ENCODE measurements around the gene GALNT12.

Gene GALNT12, protein sequence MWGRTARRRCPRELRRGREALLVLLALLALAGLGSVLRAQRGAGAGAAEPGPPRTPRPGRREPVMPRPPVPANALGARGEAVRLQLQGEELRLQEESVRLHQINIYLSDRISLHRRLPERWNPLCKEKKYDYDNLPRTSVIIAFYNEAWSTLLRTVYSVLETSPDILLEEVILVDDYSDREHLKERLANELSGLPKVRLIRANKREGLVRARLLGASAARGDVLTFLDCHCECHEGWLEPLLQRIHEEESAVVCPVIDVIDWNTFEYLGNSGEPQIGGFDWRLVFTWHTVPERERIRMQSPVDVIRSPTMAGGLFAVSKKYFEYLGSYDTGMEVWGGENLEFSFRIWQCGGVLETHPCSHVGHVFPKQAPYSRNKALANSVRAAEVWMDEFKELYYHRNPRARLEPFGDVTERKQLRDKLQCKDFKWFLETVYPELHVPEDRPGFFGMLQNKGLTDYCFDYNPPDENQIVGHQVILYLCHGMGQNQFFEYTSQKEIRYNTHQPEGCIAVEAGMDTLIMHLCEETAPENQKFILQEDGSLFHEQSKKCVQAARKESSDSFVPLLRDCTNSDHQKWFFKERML

DNA sequence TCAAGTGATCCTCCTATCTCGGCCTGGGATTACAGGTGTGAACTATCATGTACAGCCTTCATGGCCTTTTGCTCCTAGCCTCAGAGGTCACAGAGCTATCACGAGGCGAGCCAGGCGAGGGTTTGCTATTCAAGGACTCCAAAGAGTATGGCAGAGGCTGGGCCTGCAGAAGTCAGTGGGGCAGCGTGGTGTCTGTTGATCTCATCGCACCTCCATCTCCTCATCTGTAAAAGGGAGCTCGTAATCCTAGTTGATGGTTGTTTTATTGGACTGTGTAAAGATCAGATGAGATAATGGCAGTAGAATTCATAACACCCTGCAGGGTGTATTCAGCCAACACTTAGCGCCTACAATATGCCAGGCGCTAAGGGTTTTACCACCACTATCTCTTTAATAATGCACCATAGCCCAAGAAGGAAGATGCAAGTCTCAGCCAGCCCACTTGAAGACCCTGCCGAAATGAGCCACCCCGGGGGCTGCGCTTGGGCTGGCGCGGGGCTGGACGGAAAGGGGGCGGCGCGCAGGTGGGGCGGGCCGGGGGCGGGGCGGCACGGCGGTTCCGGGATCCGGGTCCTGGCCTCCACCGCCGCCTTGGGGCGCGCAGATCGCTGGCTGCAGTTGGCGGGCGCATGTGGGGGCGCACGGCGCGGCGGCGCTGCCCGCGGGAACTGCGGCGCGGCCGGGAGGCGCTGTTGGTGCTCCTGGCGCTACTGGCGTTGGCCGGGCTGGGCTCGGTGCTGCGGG lies at the start of gene GALNT12:
Gene GALNT12 (plus strand): TSS at position 601 of the 744 bp plus-strand sequence. CDS start 29 bp downstream, at position 630.
- peak; percentile 49 for DNase-seq

DNA sequence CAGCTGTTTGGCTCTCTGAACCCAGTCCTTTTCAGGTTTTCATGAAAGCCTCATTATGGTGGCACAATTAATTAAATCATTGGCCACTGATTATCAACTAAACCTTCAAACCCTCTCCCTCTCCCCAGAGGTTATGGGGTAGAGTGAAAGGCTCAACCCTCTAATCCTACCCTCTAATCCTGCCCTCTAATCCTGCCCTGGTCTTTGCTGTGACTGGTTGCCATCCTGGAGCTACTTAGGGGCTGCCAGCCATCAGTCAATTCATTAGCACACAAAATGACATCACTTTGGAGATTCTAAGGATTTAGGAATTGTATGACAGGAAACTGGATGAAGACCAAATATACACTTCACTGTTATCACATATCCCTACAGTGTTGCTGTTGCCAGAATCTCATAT lies 47.2 kb upstream of the GALNT12 start:
- DNase-seq: no peak

DNA sequence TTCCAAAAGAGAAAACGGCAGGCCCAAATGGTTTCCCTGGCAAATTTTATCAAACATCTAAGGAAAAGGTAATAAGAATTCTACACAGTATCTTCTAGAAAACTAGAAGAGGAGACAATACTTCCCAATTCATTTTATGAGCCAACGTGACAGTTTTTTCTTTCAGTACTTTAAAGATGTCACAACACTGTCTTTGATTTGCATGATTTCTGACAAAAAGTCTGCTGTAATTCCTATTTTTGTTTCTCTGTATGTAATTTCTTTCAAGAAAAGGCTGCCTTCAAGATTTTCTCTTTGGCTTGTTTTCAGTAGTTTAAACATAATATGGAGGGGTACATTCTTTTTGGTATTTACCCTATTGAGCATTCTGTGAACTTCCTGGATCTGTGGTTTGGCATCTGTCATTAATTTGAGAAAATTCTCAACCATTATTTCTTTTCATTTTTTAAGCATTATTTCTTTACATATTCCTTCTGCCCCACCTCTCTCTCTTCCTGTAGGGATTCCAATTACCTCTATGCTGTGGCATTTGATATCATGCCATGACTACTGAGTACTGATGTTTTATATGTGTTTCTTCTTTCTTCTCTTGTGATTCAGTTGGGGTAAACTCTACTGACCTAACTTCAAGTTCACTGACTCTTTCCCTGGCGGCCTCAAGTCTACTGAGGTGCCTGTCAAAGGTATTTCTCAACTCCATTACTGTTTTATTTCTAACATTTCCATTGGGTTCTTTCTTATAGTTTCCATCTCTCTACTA lies 43.3 kb upstream of the GALNT12 start:
- no peak for DNase-seq

DNA sequence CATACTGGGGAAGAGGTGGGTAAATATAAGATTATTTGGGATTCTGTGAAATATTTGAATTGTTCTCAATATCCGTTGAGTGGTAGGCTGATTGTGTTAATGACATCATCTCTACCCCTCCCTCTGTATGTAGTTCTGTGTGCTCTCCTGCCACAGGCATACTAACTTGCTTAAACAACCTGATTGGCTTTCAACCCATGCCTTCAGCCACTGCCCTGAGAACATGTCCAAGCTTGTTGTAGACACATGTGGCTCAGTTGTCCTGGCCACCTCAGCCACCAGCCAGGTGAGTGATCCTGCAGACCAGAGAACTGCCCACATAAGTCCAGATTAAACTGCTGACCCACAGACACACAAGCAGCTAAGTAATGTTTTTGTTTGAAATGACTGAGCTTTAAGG lies 42.2 kb upstream of the GALNT12 start:
- DNase-seq: no peak

DNA sequence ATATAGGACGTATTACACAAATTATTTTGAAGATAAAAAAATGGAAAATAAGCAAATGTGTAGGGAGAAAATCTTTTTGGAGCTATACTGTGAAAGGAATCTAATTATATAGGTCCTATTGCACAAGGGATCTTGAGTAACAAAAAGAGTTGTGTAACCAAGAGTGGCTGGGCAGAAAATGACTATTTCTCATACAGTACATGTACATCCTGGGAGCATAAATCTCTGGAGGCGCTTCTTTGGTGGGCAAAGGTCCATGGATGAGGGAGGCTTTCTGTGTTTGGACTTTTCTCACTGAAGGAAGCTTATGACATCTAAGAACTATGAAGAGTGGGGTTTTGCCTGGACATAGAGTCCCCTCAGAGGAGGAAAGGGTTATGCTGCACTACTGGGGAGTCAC lies 40.9 kb upstream of the GALNT12 start:
- no peak for DNase-seq

DNA sequence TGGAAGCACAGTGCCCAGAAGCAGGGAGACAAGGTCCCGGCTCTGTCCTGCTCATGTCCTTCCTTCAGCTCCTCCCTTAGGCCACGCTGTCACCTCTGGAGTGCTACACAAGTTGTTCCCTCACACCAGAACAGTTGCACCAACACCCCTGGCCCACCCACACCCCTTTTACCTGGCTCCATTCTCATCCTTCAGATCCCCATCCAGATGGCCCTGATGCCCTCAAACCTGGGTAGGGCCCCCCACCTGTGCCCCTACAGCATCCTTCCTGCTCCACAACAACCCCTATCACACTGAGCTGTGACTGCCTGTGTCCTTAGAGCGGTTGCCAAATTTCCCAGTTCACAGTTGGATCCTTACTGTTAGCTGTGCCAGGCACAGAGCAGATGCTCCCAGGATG lies 40.3 kb upstream of the GALNT12 start:
- no peak for DNase-seq

DNA sequence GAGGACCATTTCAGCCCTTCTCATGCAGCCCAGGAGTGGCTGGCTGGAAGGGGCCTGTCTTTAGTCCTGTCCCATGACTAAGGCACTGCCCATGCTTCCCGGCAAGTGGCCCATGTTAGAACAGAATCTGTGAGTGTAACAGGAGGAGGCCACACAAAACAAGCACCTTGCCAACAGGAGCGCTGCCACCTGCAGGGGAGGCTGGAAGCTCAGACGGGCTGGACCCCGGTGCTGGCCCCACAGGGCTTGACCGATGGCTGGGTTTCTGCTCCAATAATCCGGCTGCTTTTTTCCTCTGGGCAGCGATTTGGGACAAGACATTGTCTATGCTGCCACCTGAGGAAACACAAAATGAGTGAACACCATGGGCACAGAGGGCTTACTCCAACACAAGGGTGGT lies 39.6 kb upstream of the GALNT12 start:
- no peak for DNase-seq

DNA sequence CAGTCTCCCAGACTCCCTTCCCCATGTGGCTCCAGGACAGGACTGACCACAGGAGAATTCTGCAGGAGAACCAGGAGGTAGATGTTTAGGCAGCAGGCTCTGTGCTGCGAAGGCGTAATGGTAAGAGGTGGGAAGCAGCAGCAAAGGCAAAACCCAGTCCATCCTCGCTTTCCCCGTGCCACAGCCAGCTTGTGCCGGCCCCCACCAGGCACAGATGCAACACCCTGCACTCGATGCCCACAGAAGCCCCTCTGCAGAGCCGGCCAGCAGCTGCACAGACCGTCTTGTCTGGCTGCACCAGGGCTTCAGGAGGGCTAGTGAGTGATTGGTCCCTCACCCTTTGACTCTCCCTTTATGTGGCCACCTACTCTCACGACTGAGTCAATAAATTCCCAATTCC lies 39.1 kb upstream of the GALNT12 start:
- DNase-seq: no peak

DNA sequence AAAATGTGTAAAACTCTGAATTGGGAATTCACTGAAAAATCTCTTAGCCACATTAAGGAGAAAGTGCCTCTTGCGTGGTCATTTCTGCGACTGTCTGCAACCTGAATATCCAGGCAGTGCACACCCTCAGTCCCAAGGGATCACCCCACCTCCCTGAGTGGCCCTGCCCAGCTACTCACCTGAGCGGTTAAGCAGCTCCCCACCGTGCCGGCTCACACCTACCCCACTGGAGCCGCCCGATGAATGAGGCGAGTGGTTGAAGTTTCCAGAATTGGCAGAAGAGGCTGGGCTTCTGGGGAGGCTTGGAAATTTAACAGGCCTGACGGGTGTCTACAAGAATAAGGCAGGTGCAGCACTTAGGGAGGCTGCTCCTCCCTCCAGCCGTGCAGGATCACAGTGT lies 36.8 kb upstream of the GALNT12 start:
- DNase-seq: no peak

DNA sequence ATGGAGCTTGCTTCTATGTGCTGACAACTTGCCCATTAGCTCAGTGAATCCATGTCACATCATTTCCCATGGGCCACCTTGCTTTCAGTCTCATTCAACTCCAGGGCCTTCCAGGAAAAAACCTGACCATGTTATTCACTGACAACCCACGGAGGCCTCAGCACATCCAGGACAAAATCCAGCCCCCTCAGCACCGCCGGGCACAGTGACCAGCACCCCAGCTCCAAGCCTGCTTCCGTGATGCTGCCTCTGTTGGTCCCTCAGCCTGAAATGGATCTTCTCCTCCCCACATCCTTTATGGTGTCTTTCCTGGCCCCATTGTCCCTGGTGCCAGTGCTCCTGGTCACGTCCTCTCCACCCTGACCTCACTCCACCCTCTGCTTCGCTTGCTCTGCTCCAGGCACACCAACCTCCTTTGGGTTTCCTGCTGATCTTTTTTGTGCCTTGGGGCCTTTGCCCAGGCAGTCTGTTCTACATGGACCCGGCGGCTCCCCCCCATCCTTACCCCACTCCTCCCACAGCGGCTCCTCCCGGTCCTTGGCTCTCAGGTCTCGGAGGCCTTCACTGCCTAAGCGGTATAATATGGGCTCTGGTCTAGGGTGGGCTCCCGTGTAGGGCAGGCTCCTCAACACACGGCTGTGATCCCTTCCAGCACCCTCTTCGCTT lies 36.1 kb upstream of the GALNT12 start:
- DNase-seq: no peak

DNA sequence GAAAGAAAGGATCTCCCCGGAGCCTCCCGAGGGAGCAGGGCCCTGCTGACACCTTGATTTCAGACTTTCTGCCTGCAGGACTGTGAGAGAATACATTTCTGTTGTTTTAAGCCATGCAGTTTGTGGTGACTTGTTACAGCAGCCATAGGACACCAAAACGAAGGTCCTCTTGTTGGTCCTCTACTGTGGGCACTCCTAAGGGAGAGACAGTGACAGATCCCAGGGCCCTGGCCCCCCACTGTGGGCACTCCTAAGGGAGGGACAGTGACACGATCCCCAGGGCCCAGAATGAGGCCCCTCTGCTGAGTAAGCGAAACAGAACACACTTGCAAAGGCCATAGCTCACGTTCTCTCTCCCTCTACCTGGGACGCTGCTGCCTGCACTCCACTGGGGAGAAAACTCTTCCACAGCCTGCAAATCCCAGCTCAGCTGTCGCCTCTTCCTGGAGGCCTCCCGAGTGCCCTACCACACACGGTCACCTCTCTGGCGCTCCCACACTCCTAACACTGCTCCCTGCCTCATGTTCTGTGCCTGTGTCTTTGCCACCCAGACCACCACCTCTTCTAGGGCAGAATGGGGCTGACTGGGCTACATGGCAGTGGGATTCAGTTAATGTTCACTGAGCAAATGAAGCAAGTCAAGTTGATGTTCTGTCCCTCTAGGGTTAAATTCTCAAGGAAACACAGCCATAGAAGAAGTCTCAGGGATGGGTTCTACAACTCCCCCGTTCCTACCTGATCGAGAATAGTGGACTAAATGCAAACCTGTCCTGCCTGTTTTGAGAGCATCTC lies 34.9 kb upstream of the GALNT12 start:
- DNase-seq: no peak

DNA sequence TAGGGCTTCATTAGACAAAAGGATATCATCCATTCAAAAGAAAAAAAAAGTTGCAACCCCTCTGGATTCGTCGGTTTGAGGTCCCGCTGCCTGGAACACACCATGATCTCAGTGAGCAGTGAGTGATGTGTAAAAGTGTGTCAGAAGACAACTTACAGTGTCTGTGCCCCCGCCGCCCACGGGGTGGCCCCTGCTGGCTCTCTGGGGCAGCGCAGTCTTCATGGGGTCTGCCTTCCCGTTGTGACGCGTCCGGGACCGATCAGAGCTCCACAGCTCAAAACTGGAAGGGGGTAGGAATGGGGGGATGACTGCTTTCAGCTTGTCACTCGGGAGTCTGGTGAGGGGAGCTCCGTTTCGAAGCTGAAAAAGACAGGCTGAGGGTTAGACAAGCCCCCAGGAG lies 33.7 kb upstream of the GALNT12 start:
- no peak for DNase-seq

DNA sequence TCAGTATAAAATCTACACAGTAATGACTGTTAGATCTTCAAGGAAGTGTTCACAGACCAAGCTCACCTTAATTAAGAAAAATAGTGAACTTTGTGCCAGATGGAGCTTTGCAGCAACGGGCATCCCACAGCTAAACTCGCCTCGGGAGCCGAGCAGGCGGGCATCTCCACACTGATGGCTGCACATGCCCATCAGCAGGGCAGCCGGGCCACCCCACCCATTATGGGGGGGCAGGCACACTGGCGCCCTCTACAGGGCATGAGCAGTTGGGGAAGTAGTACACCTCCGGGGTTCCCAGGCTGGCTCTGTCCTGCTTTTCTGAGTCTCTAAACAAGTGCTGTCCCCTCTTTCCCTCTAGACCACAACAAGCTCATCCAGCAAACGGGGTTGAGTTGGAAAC lies 32.7 kb upstream of the GALNT12 start:
- DNase-seq: no peak

DNA sequence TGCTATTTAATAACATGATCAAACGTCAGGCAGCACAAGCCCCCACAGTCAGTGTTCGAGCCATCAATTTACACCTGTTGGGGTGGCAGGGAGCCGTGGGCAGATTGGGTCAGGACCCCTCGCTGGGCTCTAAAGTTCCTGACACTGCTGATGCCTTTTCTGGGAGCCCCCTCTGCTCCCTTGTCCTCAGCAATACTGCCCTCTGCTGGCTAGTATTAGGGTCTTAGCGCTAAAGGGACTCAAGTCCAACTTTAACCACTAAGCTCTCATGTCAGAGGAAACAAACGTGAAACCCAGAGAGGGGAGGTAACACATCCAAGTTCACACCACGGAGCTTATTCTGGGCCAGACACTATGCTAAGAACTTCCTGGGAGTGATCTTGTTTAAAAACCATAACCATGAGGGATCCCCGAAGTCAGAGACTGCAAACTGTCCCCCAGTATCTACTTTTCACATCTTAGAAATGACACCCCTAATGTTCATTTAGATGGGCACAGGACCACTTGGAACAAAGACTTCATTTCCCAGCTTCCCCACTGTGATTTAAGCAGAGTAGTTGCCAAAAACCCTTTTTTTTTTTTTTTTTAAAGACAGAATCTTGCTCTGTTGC lies 31.5 kb upstream of the GALNT12 start:
- peak; percentile 67 for DNase-seq

DNA sequence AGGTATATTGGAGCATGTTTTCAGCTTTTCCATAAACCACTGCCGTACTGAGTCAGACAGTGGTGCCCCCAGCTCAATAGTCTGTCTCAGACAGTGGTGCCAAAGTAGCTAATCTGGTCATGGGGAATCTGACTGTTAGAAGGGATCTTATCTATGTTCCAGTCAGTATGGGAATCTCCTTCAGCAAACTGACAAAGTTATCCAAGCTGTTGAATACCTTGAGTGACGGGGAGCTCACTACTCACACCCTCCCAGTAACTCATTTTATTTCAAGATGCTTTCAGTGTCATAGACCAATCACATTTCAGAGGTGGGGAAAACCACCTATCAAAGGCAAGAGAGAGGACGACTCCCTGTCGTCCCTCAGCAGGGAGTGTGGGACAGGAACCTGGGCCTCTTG lies 29.9 kb upstream of the GALNT12 start:
- DNase-seq: no peak

DNA sequence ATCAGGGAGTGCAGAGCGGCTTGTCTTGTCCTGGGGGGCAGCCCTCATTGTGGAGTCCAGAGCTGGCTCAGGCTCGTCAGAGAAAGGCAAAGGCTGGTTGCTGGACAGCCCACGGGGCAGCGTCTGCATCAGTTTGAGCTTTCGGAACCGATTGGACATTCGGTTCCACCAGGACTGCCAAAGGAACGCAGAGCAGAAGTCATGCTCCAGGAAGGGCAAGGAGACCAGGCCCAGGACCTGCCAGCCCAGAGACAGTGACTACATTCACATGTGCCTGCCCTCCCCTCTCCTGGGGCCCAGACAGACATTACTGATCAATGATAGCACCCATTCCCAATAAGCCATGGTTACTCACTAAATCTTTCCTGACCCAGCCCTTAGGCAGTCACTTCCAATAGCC lies 29.2 kb upstream of the GALNT12 start:
- DNase-seq: no peak

DNA sequence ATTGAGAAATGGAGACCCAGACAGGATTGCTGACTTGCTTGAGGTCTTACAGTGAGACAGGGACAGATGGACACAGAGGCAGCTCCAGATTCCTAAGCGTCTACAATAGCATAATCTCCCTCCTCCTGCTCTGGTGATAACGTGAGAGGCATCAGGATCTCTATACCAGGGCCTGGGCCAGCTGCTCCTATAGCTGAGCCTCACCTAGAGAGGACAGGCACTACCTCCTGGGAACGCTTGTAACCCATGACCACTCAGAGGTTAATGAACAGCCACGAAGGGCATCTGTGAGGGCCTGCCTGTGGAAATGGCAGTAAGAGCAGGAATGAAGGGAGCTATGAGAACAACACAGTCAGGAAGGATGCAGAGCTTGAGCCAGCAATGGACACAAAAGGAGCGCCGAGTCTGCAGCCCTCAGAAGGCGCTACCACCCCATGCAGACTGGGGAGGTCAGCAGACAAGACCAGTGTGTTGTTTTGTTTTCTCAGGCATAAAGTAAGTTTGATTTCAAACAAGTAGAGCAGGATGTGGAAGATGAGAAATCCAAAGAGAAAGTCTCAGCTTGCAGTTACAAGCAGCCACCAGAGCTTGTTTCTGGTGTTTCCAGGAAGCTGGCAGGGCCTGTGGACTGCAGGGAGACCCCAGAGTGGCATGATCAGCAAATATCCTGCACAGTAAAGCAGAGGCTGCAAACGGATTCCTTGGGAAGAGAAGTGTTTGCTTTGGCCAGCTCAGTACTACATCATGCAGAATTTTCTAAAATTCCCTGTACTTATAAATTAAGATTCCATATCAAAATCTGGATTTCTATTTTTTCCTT lies 28.5 kb upstream of the GALNT12 start:
- no peak for DNase-seq

DNA sequence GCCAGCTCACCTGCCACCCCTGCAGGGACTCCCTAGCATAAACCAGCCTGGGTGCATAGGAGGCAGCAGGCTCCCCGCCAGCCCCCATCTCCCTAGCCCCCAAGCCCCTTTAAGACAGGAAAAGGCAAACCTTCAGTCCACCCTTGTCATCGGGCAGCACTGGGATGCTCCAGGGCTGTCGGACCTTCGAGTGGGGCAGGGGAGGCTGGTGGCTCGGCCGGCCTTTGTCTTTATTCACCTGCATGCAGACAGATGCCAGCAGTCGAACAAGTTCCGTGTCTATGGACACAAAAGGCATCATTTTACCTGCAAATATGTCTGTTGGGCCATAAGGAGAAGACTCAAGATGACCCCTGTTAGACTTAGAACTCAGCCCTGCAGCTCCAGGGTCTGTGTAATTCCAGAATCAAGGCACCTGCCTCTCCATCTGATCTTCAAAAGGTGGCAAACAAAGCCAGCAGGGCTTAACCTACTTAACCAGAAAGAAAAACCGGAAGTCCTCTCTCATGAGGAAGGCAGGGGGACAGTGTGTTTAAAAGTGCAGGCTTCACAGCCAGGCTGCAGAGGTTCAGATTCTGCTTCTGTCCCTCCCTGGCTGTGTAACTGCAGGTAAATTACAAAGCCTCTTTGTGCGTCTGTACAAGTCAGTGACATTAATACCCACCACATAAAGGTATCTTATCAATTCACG lies 27.3 kb upstream of the GALNT12 start:
- DNase-seq: no peak

DNA sequence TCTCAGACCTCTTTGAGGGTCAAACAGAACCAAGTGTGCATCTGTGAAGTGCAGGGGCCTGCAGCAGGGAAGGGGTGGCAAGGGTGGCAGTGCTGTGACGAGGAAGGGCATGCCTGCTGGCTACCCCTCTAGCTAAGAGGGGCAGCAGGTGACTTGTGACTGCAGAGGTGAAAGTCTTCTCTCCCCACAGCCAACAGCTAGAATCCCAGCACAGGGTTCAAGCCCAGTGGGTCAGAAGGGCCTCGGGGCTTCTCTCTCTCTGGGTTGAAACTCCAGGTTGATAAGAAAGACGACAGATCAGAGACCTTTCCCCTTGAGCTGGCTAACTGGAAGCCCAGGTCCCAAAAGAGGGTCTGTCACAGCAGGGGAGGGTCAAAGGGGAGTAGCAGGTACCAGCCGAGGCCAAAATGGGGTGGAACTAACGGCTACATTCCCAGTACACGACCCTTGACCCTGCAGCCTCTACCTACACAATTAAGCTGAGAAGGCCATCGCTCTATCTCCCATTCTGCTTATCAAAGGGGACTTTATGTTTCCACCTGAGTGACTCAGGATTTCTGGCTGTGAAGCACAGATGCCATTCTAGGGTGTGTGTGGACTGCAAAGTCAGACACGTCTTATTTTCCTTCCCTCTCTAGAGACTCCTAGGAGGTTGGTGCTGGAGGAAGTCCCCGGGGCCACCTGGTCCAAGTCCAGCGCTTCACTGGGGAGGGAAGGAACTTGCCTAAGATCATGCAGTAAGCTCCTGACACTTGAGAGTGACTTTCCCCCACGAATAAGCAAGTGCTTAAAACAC lies 25.7 kb upstream of the GALNT12 start:
- no peak for DNase-seq
